Measurements from ENCODE around the gene SMARCB1. TPM values are rescaled to one million over a fixed set of nuclear protein-coding genes. Genes with fewer than 3 reads are reported as not detected.

SMARCB1 gene
- total and polyA plus RNA-seq, 2 donors (not counting 1 experiment from before 2014, with no cell fraction given): 179 to 190 TPM

GRCh38 chr22:23844739-23845202 is 58.0 kb downstream of the SMARCB1 start:
- TF ChIP-seq CTCF (IDR thresholded peaks at IDR 0.05) (no peak), EZH2 (IDR thresholded peaks at IDR 0.05; ENCODE audit: borderline replicate concordance, insufficient read depth, low read depth, low read length, poor library complexity, severe bottlenecking) (no peak)
- H2AFZ ChIP-seq (ENCODE audit: insufficient read depth, low read depth, low read length, poor library complexity, severe bottlenecking): no peak overlapping the region
- H3K79me2 ChIP-seq (ENCODE audit: control insufficient read depth, insufficient read depth, low read length): peaks cover 10% of the 10 kb centered on the region
- peak overlapping the region in 4 of 5 experiments; percentile 1 to 6 (median 6) for H3K4me3 ChIP-seq (ENCODE audit: control extremely low read depth in 1 of 5, extremely low read depth in 1 of 5, insufficient read depth in 1 of 5, low read depth in 2 of 5, low read length in 4 of 5)
- peak overlapping the region; percentile 98 for H3K27ac Mint-ChIP-seq
- peak overlapping the region; percentile 79 for H3K4me3 Mint-ChIP-seq
- ATAC-seq (ENCODE audit: low read depth) (no peak), DNase-seq (no peak)
- H3K27me3 ChIP-seq (replicated peaks in 1 of 4; ENCODE audit: control extremely low read depth in 1 of 4, control insufficient read depth in 3 of 4, insufficient read depth in 4 of 4, low read length in 3 of 4): no peaks in the 10 kb centered on the region
- peaks cover 55 to 82% of the 10 kb centered on the region in 2 donors for H3K4me1 ChIP-seq (ENCODE audit: control insufficient read depth in 2 of 2, insufficient read depth in 2 of 2, low read length in 2 of 2)
- 72% methylated on average over 8 of the region's 8 CpGs for WGBS (ENCODE audit: insufficient coverage)
- no peaks in the 10 kb centered on the region for H4K20me1 ChIP-seq (ENCODE audit: control insufficient read depth, insufficient read depth, low read length, poor library complexity, severe bottlenecking)
- intact Hi-C loops (cut with micrococcal nuclease): loop anchor here (5.0 to 10.0 kb wide), 3 partner anchors 217 to 700 kb away; partner anchors contain the start of genes RAB36 and RSPH14
- H3K36me3 ChIP-seq (replicated peaks in 1 of 2; ENCODE audit: control extremely low read depth in 1 of 2, control insufficient read depth in 1 of 2, extremely low read depth in 1 of 2, insufficient read depth in 2 of 2, low read length in 1 of 2): no peaks in the 10 kb centered on the region
- no peaks in the 10 kb centered on the region for H3K9me3 Mint-ChIP-seq (ENCODE audit: insufficient read depth)
- POLR2A ChIA-PET: interaction anchor here (0.7 to 4.5 kb wide), 17 partner anchors 9 to 637 kb away, joined by 3 to 50 read pairs (median 7); partner anchors contain the start of genes CHCHD10, MIF, MMP11 and SLC2A11
- peak overlapping the region; percentile 73 to 82 for H3K27ac ChIP-seq (ENCODE audit: low read length in 2 of 2)
- H3K4me2 ChIP-seq (replicated peaks; ENCODE audit: low read depth, low read length, poor library complexity, severe bottlenecking): peak overlapping the region; percentile 75
- peaks cover 82% of the 10 kb centered on the region for H3K4me1 Mint-ChIP-seq
- no peaks in the 10 kb centered on the region for H3K27me3 Mint-ChIP-seq
- peaks cover 0 to 5% (median 0%) of the 10 kb centered on the region in 3 donors for H3K9me3 ChIP-seq (ENCODE audit: control extremely low read depth in 1 of 3, control insufficient read depth in 2 of 3, insufficient read depth in 1 of 3, low read length in 2 of 3)
- CTCF ChIA-PET: interaction anchor here (0.7 to 9.7 kb wide), 10 partner anchors 8 to 108 kb away, joined by 3 to 183 read pairs (median 6); partner anchors contain the start of genes CHCHD10, MIF, MMP11 and SLC2A11
- H3K9ac ChIP-seq (ENCODE audit: low read length): peak overlapping the region; percentile 47
